Measurements from ENCODE around the gene CRLF2.
"Not testable (repeated sequence)": the region's sequence is repeated elsewhere in the genome, so short reads cannot be mapped to it uniquely, and the experiment has no call there.

Gene CRLF2

DNA sequence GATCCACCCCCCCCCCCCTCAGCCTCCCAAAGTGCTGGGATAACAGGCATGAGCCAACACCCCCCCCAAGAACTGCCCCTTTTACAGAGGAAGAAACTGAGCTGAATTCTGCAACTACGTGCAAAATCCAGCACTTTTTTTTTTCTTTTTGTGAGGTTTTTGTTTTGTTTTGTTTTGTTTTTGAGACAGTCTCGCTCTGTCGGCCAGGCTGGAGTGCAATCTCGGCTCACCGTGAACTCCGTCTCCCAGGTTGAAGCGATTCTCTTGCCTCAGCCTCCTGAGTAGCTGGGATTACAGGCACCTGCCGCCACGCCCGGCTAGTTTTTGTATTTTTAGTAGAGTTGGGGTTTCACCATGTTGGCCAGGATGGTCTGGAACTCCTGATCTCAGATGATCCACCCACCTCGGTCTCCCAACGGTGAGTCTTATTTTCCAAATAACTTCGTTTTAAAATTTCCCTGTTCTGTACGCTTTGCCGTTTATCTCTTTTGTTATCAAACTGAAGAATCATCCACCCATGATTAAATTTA is 4.9 kb downstream of the CRLF2 start:
- TF ChIP-seq, protein P1, sequence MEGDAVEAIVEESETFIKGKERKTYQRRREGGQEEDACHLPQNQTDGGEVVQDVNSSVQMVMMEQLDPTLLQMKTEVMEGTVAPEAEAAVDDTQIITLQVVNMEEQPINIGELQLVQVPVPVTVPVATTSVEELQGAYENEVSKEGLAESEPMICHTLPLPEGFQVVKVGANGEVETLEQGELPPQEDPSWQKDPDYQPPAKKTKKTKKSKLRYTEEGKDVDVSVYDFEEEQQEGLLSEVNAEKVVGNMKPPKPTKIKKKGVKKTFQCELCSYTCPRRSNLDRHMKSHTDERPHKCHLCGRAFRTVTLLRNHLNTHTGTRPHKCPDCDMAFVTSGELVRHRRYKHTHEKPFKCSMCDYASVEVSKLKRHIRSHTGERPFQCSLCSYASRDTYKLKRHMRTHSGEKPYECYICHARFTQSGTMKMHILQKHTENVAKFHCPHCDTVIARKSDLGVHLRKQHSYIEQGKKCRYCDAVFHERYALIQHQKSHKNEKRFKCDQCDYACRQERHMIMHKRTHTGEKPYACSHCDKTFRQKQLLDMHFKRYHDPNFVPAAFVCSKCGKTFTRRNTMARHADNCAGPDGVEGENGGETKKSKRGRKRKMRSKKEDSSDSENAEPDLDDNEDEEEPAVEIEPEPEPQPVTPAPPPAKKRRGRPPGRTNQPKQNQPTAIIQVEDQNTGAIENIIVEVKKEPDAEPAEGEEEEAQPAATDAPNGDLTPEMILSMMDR (conservative IDR thresholded peaks at IDR 0.05), result no peak
- H3K27ac ChIP-seq, result no peak overlapping the region

DNA sequence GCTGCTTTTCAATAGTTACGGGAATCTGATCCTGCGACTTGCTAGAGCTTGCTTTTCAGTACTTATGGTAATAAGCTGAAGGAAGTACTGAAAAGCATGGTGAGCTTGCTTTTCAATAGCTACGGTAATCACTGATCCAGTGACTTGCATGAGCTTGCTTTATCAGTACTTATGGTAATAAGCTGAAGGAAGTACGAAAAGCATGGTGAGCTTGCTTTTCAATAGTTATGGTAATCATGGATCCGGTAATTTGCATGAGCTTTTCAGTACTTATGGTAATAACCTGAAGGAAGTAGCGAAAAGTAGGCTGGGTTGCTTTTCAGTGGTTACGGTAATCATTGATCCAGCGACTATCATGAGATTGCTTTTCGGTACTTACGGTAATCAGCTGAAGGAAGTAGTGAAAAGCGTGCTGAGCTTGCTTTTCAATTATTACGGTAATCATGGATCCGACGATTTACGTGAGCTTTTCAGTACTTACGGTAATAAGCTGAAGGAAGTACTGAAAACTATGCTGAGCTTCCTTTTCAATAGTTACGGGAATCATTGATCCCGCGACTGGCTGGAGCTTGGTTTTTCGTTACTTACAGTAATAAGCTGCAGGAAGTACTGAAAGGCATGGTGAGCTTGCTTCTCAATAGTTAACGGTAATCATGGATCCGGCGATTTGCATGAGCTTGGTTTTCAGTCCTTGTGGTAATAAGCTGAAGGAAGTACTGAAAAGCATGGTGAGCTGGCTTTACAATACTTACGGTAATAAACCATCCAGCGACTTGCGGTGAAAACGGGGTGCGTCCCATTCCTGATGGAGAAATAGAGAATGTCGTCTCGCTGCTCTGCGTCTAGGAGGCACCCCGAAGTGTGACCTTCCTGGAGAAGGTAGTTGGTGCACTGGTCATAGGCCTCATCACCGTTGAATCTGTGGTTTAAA is 6.5 kb downstream of the CRLF2 start:
- TF ChIP-seq, protein P1 (conservative IDR thresholded peaks at IDR 0.05), result no peak
- no peak overlapping the region for H3K27ac ChIP-seq

DNA sequence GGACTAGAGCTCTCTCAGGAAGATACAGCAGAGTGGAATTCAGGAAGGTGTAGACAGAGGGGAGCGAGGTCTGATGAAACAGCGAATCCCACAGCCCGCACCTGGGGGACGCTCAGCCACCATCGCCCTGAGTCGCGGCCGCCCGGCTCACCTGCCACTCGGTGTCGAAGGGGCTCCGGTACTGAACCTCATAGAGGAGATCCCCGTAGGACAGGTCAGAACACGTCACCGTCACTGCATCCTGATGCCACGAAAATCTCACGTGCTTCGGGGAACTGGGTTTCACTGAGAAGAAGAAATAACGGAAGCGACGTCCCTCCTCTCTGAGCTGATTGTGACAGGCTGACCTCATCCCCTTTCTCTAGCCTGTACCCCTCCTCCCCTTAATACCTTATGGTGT is 10.2 kb downstream of the CRLF2 start:
- H3K27ac ChIP-seq, result no peak overlapping the region
- TF ChIP-seq, protein P1 (conservative IDR thresholded peaks at IDR 0.05), result no peak

DNA sequence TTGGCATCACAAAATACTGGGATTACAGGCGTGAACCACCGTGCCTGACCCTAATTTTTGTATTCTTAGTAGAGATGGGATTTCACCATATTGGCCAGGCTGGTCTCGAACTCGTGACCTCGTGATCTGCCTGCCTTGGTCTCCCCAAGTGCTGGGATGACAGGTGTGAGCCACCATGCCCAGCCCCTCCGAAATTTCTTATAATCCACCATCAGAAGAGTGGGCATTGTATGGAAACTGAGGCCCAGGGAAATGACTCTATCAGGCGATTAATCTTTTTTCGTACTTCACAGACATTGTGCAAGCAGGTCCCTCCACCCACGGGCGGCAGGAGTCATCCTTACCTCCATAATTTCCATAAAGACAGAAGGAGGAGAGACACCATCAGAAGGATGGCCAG is 16.0 kb downstream of the CRLF2 start:
- TF ChIP-seq, protein P1 (conservative IDR thresholded peaks at IDR 0.05), result no peak
- H3K27ac ChIP-seq, result no peak overlapping the region

DNA sequence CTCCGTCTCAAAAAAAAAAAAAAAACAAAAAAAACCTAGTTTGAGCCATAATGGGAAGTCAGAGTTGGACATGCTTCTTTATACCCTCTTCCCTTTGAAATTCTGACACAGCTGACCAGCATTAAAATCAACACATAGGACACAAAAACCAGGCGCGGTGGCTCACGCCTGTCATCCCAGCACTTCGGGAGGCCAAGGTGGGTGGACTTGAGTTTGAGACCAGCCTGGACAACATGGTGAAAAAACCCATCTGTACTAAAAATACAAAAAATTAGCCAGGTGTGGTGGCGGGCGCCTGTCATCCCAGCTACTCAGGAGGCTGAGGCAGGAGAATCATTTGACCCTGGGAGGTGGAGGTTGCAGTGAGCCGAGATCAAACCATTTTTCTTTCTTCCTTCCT is 20.3 kb downstream of the CRLF2 start:
- H3K27ac ChIP-seq, result not testable (repeated sequence)

DNA sequence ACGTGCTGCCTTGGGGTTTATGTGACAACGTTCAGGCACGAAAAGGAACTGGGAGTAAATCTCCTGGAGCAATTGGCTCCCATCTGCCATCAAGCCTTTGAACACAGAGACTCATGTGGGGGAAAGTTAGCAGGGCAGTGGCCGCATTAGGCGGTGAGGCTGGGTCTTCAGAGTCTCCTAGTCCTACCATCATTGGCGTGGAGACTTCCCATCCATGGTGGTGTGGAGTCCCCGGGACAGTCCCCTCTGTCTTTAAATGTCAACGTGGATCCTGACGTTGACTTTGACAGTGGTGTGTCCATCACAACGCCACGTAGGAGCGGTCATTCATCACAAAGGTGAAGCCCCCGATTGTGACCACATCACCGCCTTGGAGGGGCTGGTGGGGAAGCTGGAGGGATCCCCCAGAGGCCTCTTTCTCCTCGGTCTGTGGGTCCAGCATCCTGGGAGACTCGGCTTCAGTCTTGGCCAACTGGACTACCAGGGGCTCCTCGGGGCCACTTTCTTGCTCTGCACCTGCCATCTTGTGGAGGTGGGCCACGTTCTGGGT is 21.8 kb downstream of the CRLF2 start:
- TF ChIP-seq, protein P1 (conservative IDR thresholded peaks at IDR 0.05), result no peak
- no peak overlapping the region for H3K27ac ChIP-seq

DNA sequence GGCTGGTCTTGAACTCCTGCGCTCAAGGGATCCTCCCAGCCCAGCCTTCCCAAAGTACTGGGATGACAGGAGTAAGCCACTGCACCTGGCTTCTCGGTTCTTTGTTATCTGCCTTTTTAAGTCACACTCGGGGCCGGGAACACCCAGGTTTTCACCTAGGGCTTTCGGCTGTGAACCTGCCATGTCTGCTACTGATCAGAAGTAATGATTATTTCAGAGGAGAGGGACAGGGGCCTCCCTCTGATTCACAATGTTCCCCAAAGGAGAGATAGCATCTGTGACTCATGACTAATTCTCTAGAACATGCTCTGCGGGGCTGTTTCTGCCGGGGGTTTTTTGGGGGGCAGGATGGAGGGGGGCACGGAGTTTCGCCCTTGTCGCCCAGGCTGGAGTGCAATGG is 26.9 kb downstream of the CRLF2 start:
- H3K27ac ChIP-seq, result no peak overlapping the region
- TF ChIP-seq, protein P1 (conservative IDR thresholded peaks at IDR 0.05), result no peak

DNA sequence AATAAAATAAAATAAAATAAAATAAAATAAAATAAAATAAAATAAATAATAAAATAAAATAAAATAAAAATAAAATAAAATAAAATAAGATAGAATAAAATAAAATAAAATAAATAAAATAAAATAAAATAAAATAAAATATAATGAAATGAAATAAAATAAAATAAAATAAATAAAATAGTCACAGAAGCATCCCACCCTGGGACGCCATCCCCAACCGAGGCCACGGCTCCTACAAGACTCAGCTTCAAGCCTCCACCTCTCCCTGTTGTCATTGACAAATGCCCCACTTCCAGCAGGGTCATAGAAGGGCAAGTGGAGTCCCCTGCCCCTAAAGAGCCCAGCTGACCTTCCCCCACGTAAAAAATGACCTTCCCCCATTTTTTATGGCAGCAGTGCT is 30.2 kb downstream of the CRLF2 start:
- TF ChIP-seq, protein P1 (conservative IDR thresholded peaks at IDR 0.05), result no peak
- no peak overlapping the region for H3K27ac ChIP-seq

DNA sequence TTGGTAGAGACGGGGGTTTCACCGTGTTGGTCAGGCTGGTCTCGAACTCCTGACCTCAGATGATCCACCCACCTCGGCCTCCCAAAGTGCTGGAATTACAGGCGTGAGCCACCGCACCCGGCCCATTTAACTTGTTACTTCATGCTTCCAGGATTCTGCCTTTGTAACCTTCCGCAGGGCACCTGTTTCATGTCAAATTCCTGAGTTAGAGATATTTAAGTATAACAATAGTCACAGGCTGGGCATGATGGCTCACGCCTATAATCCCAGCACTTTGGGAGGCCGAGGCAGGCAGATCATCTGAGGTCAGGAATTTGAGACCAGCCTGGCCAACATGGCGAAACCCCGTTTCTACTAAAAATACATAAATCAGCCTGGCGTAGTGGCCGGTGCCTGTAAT is 30.8 kb downstream of the CRLF2 start:
- not testable (repeated sequence) for H3K27ac ChIP-seq

All from VCaP (cell line).